IPS-NIHi7 (cell line): ENCODE measurements around the gene CCNDBP1.
A peak's percentile ranks its signal among the peaks of the same experiment; 100 is the strongest.
"Not testable (repeated sequence)": the region's sequence is repeated elsewhere in the genome, so short reads cannot be mapped to it uniquely, and the experiment has no call there.

Source experiments
- DNase-seq: peaks from one replicate; pipeline ENCODE4 v3.0.0; 2012; ENCODE audit warnings: mixed read lengths; ENCODE audit errors: extremely low spot score

Gene CCNDBP1

GRCh38 chr15:43185157-43186002 is at the start of gene CCNDBP1:
Gene CCNDBP1, plus strand, starts transcription at chr15:43185403. Its CDS starts 96 bp downstream, at chr15:43185499.
- DNase-seq: peak; percentile 100

GRCh38 chr15:43143203-43143941 is 41.8 kb upstream of the CCNDBP1 start:
- no peak for DNase-seq

GRCh38 chr15:43144512-43144911 is 40.7 kb upstream of the CCNDBP1 start:
- no peak for DNase-seq

- DNase-seq: no peak
Observed at GRCh38 chr15:43146184-43146583, 39.0 kb upstream of the CCNDBP1 start.

GRCh38 chr15:43150191-43150929 is 34.8 kb upstream of the CCNDBP1 start:
- no peak for DNase-seq

GRCh38 chr15:43151688-43152087 is 33.5 kb upstream of the CCNDBP1 start:
- no peak for DNase-seq

GRCh38 chr15:43153269-43153668 is 31.9 kb upstream of the CCNDBP1 start:
- DNase-seq: no peak

GRCh38 chr15:43165801-43166325 is 19.3 kb upstream of the CCNDBP1 start:
- no peak for DNase-seq

- not testable (repeated sequence) for DNase-seq
Observed at GRCh38 chr15:43167261-43167660, 17.9 kb upstream of the CCNDBP1 start.

- DNase-seq: no peak
Observed at GRCh38 chr15:43168192-43169107, 16.8 kb upstream of the CCNDBP1 start.

GRCh38 chr15:43169888-43170287 is 15.3 kb upstream of the CCNDBP1 start:
- DNase-seq: no peak

GRCh38 chr15:43175656-43176309 is 9.4 kb upstream of the CCNDBP1 start:
- not testable (repeated sequence) for DNase-seq

- DNase-seq: not testable (repeated sequence)
Observed at GRCh38 chr15:43177147-43177546, 8.1 kb upstream of the CCNDBP1 start.

- no peak for DNase-seq
Observed at GRCh38 chr15:43183270-43183669, 1.9 kb upstream of the CCNDBP1 start.

GRCh38 chr15:43184407-43185124 is 637 bp upstream of the CCNDBP1 start:
- DNase-seq: no peak

- no peak for DNase-seq
Observed at GRCh38 chr15:43186003-43186353, 775 bp downstream of the CCNDBP1 start.

- DNase-seq: peak; percentile 43
Observed at GRCh38 chr15:43187544-43188155, 2.4 kb downstream of the CCNDBP1 start.

- DNase-seq: no peak
Observed at GRCh38 chr15:43189296-43189695, 4.1 kb downstream of the CCNDBP1 start.

GRCh38 chr15:43190178-43190577 is 5.0 kb downstream of the CCNDBP1 start:
- no peak for DNase-seq
